ENCODE data around the gene GPR42. TPM values are rescaled to one million over a fixed set of nuclear protein-coding genes. Genes with fewer than 3 reads are reported as not detected.

GPR42 gene, protein sequence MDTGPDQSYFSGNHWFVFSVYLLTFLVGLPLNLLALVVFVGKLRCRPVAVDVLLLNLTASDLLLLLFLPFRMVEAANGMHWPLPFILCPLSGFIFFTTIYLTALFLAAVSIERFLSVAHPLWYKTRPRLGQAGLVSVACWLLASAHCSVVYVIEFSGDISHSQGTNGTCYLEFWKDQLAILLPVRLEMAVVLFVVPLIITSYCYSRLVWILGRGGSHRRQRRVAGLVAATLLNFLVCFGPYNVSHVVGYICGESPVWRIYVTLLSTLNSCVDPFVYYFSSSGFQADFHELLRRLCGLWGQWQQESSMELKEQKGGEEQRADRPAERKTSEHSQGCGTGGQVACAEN
- not detected for polyA plus RNA-seq (2013, experiment 1 of 2)
- polyA plus RNA-seq (2013, experiment 2 of 2): not detected

DNA sequence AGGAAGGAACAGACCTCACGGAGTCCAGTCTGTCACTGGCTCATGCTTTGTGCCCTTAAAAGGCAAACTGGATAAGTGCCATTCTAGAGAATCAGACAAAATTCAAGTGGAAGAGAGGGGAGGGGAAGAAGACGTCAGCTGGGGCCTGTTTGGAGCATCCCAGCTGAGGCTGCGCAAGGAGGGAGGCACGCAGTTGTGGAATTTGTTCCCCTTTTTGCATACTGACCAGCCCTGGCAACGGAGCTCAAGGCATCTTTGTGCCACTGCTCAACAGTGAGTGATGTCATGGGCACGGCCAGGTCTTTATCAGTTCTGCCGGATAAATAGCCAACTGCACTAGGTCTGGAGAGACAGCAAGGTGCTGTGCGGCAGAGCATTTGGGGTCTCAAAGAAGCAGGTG lies at the start of gene GPR42:
Gene GPR42 (plus strand): TSS at position 347 of the 400 bp plus-strand sequence. CDS start 292 bp downstream, outside the sequence.
- 80 to 93% methylated on average over 1 to 2 of the region's 8 CpGs for WGBS, 2 experiments (ENCODE audit: insufficient coverage in 2 of 2)
- Histone ChIP-seq H3K36me3 (ENCODE audit: control insufficient read depth, insufficient read depth, low read length) (no peaks in the 10 kb centered on the region), H3K9me3 (ENCODE audit: control insufficient read depth, low read length) (no peaks in the 10 kb centered on the region), H3K27ac (ENCODE audit: low read depth, low read length, severe bottlenecking) (no peak within 1 kb of the TSS), H3K4me3 (ENCODE audit: extremely low read depth, insufficient read depth, low read length, poor library complexity, severe bottlenecking) (no peak within 1 kb of the TSS), H3K4me1 (ENCODE audit: control insufficient read depth, insufficient read depth, low read length, poor library complexity, severe bottlenecking) (no peaks in the 10 kb centered on the region)

DNA sequence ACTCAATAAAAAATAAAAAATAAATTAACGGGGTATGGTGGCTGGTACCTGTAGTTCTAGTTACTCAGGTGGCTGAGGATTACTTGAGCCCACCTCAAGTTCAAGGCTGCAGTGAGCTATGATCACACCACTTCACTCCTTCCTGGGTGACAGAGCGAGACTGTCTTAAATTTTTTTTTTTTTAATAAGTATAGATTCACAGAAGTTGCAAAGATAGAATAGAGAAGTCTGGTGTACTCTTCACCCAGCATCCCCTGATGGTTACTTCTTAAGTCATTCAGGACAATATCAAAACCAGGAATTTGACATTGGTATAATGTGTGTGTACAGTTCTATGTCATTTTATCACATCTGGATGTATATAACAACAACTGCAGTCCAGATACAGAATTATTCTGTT lies 49.6 kb upstream of the GPR42 start:
- H3K4me3 ChIP-seq (ENCODE audit: extremely low read depth, insufficient read depth, low read length, poor library complexity, severe bottlenecking): no peak overlapping the region
- no peaks in the 10 kb centered on the region for H3K9me3 ChIP-seq (ENCODE audit: control insufficient read depth, low read length)
- WGBS, 2 experiments (ENCODE audit: insufficient coverage in 2 of 2): 100% methylated on average over 1 of the region's 2 CpGs
- H3K4me1 ChIP-seq (ENCODE audit: control insufficient read depth, insufficient read depth, low read length, poor library complexity, severe bottlenecking): peaks cover 10% of the 10 kb centered on the region
- H3K36me3 ChIP-seq (ENCODE audit: control insufficient read depth, insufficient read depth, low read length): no peaks in the 10 kb centered on the region
- H3K27ac ChIP-seq (ENCODE audit: low read depth, low read length, severe bottlenecking): no peak overlapping the region

DNA sequence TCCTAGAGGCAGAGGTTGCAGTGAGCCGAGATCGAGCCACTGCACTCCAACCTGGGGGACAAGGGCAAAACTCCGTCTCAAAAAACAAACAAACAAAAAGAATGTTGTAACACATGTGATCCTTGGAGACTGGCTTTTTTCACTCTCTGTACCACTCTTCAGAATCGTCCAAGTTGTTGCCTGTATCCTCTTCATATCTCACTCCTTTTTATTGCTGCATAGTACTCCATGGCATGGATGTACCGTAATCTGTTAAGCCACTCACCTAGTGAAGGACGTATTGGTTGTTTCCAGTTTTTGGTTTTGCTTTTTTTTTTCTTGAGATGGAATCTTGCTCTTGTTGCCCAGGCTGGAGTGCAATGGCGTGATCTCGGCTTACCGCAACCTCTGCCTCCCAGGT lies 48.9 kb upstream of the GPR42 start:
- Histone ChIP-seq H3K27ac (ENCODE audit: low read depth, low read length, severe bottlenecking) (no peak overlapping the region), H3K9me3 (ENCODE audit: control insufficient read depth, low read length) (no peaks in the 10 kb centered on the region), H3K36me3 (ENCODE audit: control insufficient read depth, insufficient read depth, low read length) (no peaks in the 10 kb centered on the region), H3K4me3 (ENCODE audit: extremely low read depth, insufficient read depth, low read length, poor library complexity, severe bottlenecking) (no peak overlapping the region), H3K4me1 (ENCODE audit: control insufficient read depth, insufficient read depth, low read length, poor library complexity, severe bottlenecking) (peaks cover 10% of the 10 kb centered on the region)
- 93 to 95% methylated on average over 5 of the region's 9 CpGs for WGBS, 2 experiments (ENCODE audit: insufficient coverage in 2 of 2)

DNA sequence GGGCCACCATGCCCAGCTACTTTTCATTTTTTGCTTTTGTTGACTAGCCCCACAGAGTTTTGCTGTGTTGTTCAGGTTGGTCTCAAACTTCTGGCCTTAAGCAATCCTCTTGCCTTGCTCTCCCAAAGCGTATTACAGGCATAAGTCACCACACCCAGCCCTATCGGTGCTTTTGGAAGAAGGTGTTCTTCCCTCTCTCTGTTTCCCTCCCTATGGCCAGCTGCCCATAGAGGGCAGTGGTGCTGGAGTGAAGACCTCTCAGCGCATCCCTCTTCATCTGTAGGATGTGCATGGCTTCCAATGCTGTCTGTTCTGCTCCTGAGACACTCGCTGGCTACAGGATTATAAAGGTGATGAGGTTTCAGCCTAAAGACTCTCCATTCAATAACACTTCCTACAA lies 43.2 kb upstream of the GPR42 start:
- H3K4me1 ChIP-seq (ENCODE audit: control insufficient read depth, insufficient read depth, low read length, poor library complexity, severe bottlenecking): peaks cover 6% of the 10 kb centered on the region
- 79 to 92% methylated on average over 2 to 3 of the region's 4 CpGs for WGBS, 2 experiments (ENCODE audit: insufficient coverage in 2 of 2)
- H3K9me3 ChIP-seq (ENCODE audit: control insufficient read depth, low read length): no peaks in the 10 kb centered on the region
- H3K27ac ChIP-seq (ENCODE audit: low read depth, low read length, severe bottlenecking): no peak overlapping the region
- no peak overlapping the region for H3K4me3 ChIP-seq (ENCODE audit: extremely low read depth, insufficient read depth, low read length, poor library complexity, severe bottlenecking)
- H3K36me3 ChIP-seq (ENCODE audit: control insufficient read depth, insufficient read depth, low read length): no peaks in the 10 kb centered on the region

DNA sequence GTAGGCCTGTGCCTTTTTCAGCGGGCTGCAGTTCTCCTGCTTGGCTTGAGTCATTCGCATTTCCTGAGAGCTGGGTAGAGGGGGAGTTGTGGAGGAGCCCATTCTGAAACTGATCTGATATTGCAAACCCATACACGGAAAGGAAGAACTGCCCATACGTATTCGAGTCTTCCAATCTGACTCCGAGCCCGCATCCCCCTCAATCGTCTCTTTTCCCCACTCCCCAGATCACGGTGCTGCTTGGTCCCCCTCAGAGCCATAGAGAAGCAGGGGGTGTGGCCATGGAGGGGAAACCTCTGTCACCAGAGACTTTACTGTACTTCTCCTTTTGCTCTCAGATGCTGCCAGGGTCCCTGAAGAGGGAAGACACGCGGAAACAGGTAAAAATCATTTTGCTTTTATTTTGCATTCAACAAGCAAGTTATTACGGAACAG lies 42.0 kb upstream of the GPR42 start, which contains the start of gene CD22:
Gene CD22 (plus strand): TSS at position 337 of the 435 bp plus-strand sequence. CDS start 2,854 bp downstream, outside the sequence.
- H3K9me3 ChIP-seq (ENCODE audit: control insufficient read depth, low read length): no peaks in the 10 kb centered on the region
- H3K4me1 ChIP-seq (ENCODE audit: control insufficient read depth, insufficient read depth, low read length, poor library complexity, severe bottlenecking): peaks cover 6% of the 10 kb centered on the region
- no peak within 1 kb of the TSS for H3K27ac ChIP-seq (ENCODE audit: low read depth, low read length, severe bottlenecking)
- no peaks in the 10 kb centered on the region for H3K36me3 ChIP-seq (ENCODE audit: control insufficient read depth, insufficient read depth, low read length)
- H3K4me3 ChIP-seq (ENCODE audit: extremely low read depth, insufficient read depth, low read length, poor library complexity, severe bottlenecking): no peak within 1 kb of the TSS
- 68 to 100% methylated on average over 3 to 7 of the region's 12 CpGs for WGBS, 2 experiments (ENCODE audit: insufficient coverage in 2 of 2)

DNA sequence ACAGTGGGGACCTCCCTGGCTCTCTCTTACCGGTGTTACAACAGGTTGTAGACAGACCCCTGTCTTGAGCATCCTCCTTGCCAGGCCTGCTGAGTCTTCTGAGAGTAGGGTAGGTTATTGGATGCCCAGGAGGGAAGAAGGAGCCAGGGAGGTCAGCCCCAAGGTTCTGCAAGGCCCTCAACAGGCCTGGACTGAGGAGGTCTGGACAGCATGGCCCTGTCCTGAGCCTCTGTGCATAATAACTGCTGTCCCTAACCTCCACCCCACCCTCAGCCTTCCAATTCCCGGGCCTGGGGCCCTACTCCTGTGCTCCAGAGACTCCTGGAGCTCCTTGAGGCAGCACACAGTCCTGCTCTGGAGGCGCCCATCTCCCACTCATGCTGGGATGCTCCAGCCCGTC lies 41.5 kb upstream of the GPR42 start:
- 90 to 97% methylated on average over 3 to 4 of the region's 4 CpGs for WGBS, 2 experiments (ENCODE audit: insufficient coverage in 2 of 2)

DNA sequence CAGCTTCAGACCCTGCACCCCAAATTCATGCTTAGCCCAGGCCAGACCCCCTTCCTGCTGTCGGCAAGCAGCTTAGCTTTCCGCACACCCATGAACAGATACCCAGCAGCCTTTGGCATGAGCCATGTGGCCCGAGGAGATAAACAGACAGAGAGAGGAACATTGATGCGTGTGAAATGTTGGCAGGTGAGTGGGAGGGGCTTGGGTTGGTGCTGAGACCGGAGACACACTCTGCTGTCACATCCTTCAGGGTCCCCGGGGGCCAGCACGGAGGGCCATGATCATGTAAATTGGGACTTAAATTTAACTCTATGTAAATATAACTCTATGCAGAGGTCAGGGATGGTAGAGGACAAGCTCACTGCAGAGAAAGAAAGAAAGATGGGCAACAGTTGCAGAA lies 40.4 kb upstream of the GPR42 start:
- Histone ChIP-seq H3K4me1 (ENCODE audit: control insufficient read depth, insufficient read depth, low read length, poor library complexity, severe bottlenecking) (peaks cover 6% of the 10 kb centered on the region), H3K36me3 (ENCODE audit: control insufficient read depth, insufficient read depth, low read length) (no peaks in the 10 kb centered on the region), H3K4me3 (ENCODE audit: extremely low read depth, insufficient read depth, low read length, poor library complexity, severe bottlenecking) (no peak overlapping the region), H3K27ac (ENCODE audit: low read depth, low read length, severe bottlenecking) (no peak overlapping the region), H3K9me3 (ENCODE audit: control insufficient read depth, low read length) (no peaks in the 10 kb centered on the region)
- 91% methylated on average over 4 of the region's 7 CpGs; no CpG with 5 or more reads in 1 of the 2 experiments for WGBS, 2 experiments (ENCODE audit: insufficient coverage in 2 of 2)

More for the DNA sequence above, 41.5 kb upstream of the GPR42 start:
- Histone ChIP-seq H3K4me1 (ENCODE audit: control insufficient read depth, insufficient read depth, low read length, poor library complexity, severe bottlenecking) (peaks cover 6% of the 10 kb centered on the region), H3K9me3 (ENCODE audit: control insufficient read depth, low read length) (no peaks in the 10 kb centered on the region), H3K4me3 (ENCODE audit: extremely low read depth, insufficient read depth, low read length, poor library complexity, severe bottlenecking) (no peak overlapping the region), H3K36me3 (ENCODE audit: control insufficient read depth, insufficient read depth, low read length) (no peaks in the 10 kb centered on the region), H3K27ac (ENCODE audit: low read depth, low read length, severe bottlenecking) (no peak overlapping the region)

DNA sequence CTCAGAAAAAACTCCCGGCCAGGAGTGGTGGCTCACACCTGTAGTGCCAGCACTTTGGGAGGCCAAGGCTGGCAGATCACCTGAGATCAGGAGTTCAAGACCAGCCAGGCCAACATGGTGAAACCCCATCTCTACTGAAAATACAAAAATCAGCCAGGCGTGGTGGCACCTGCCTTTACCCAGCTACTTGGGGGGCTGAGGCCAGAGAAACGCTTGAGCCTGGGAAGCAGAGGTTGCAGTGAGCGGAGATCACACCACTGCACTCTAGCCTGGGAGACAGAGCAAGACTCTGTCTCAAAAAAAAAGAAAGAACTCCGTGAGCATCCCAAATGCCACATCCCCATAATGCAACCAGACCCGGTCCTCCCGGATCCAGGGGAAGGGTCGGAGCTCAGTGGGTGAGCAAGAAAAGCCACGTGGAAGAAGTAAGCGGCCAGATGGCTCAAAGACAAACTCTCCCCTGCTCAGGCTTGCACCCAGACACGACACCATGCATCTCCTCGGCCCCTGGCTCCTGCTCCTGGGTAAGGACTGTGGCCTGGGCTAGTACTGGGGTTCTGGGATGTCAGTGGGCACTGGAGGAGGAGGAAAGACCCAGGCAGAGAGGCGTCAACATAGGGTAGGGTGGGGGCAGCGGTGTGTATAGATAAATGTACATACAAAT lies 39.2 kb upstream of the GPR42 start:
- WGBS, 2 experiments (ENCODE audit: insufficient coverage in 2 of 2): 86 to 90% methylated on average over 8 to 12 of the region's 14 CpGs
- Histone ChIP-seq H3K4me3 (ENCODE audit: extremely low read depth, insufficient read depth, low read length, poor library complexity, severe bottlenecking) (no peak overlapping the region), H3K36me3 (ENCODE audit: control insufficient read depth, insufficient read depth, low read length) (no peaks in the 10 kb centered on the region), H3K9me3 (ENCODE audit: control insufficient read depth, low read length) (no peaks in the 10 kb centered on the region), H3K4me1 (ENCODE audit: control insufficient read depth, insufficient read depth, low read length, poor library complexity, severe bottlenecking) (peaks cover 6% of the 10 kb centered on the region), H3K27ac (ENCODE audit: low read depth, low read length, severe bottlenecking) (no peak overlapping the region)

DNA sequence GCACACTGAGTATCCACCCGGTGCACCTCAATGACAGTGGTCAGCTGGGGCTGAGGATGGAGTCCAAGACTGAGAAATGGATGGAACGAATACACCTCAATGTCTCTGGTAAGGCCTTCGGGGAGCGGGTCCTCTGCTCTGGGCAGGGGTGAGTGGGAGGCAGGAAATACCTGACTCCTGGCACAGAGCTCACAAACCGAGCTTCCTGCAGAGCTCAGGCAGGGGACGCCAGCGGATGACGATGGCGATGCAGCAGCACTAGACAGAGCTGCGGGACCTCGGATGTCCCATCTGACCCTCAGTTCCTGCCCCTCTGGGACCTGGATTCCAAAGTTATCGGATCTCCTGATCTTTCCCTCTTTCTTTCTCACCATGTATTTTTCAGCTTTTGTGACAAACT lies 38.1 kb upstream of the GPR42 start:
- H3K4me1 ChIP-seq (ENCODE audit: control insufficient read depth, insufficient read depth, low read length, poor library complexity, severe bottlenecking): peaks cover 6% of the 10 kb centered on the region
- H3K9me3 ChIP-seq (ENCODE audit: control insufficient read depth, low read length): no peaks in the 10 kb centered on the region
- no peak overlapping the region for H3K27ac ChIP-seq (ENCODE audit: low read depth, low read length, severe bottlenecking)
- WGBS, 2 experiments (ENCODE audit: insufficient coverage in 2 of 2): 86 to 87% methylated on average over 12 of the region's 12 CpGs
- H3K36me3 ChIP-seq (ENCODE audit: control insufficient read depth, insufficient read depth, low read length): no peaks in the 10 kb centered on the region
- H3K4me3 ChIP-seq (ENCODE audit: extremely low read depth, insufficient read depth, low read length, poor library complexity, severe bottlenecking): no peak overlapping the region

DNA sequence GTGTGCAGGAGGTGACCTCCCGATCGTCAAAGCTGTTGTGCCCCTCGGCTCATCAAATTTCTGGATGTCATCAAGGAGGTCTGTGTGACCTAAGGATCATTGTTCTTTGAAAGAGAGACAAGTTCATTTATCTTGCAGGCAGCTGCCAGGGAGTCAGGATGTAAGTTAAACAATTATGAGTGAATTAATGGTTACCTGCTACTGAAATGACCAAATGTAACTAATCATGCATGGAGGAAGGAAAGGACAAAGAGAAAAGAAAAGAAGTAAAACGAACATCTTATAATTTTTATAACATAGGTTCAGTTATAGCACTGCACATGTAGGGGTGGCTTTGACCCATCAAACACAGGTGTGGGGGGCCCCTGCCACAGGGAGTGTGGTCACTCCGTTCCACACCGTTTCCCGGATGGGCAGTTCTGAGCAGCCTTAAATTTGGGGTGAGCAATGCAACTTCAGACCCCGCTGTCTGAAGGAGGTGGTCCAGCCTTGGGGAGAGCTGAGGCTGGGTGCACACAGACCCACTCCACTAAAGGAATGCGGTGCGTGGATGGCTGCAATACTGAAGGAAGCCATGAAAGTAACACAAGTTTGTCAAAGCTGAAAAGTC lies 36.6 kb upstream of the GPR42 start:
- Histone ChIP-seq H3K4me3 (ENCODE audit: extremely low read depth, insufficient read depth, low read length, poor library complexity, severe bottlenecking) (no peak overlapping the region), H3K4me1 (ENCODE audit: control insufficient read depth, insufficient read depth, low read length, poor library complexity, severe bottlenecking) (no peaks in the 10 kb centered on the region)
- 92 to 96% methylated on average over 9 of the region's 10 CpGs for WGBS, 2 experiments (ENCODE audit: insufficient coverage in 2 of 2)

More for the DNA sequence above, 36.6 kb upstream of the GPR42 start:
- no peaks in the 10 kb centered on the region for H3K9me3 ChIP-seq (ENCODE audit: control insufficient read depth, low read length)
- H3K36me3 ChIP-seq (ENCODE audit: control insufficient read depth, insufficient read depth, low read length): no peaks in the 10 kb centered on the region
- no peak overlapping the region for H3K27ac ChIP-seq (ENCODE audit: low read depth, low read length, severe bottlenecking)

Data from mesodermal cell (in vitro differentiated cells).